ENCODE measurements around the gene MED19. TPM values are rescaled to one million over a fixed set of nuclear protein-coding genes. Genes with fewer than 3 reads are reported as not detected.

The MED19 gene
- polyA plus RNA-seq, 3 donors: 7.1 to 11.3 (median 9.2) TPM

GRCh38 chr11:57679396-57679795 lies 32.6 kb downstream of the MED19 start:
- Mint-ChIP-seq H3K27me3 (ENCODE audit: low read depth in 3 of 3) (peaks cover 0 to 2% (median 0%) of the 10 kb centered on the region in 3 donors), H3K9me3 (no peaks in the 10 kb centered on the region), H3K27ac (no peak overlapping the region), H3K4me3 (no peak overlapping the region), H3K36me3 (peaks cover 61 to 76% of the 10 kb centered on the region in 2 donors), H3K4me1 (peaks cover 8% of the 10 kb centered on the region)
- H3K4me2 ChIP-seq (replicated peaks; ENCODE audit: extremely low read depth, low read length, poor library complexity, severe bottlenecking): no peak overlapping the region
- H2AFZ ChIP-seq (ENCODE audit: insufficient read depth, low read depth, low read length, poor library complexity, severe bottlenecking): no peak overlapping the region
- no peak overlapping the region for H3K27ac ChIP-seq (ENCODE audit: low read depth in 1 of 2, low read length in 2 of 2)
- no peak for TF ChIP-seq CTCF (IDR thresholded peaks at IDR 0.05)
- peaks cover 84% of the 10 kb centered on the region for H3K79me2 ChIP-seq (ENCODE audit: insufficient read depth, low read length)
- no peak overlapping the region for H3K4me3 ChIP-seq (replicated peaks in 1 of 3; ENCODE audit: low read depth in 2 of 3, low read length in 3 of 3)
- H3K9ac ChIP-seq (ENCODE audit: insufficient read depth, low read length, poor library complexity, severe bottlenecking): no peak overlapping the region
- no peaks in the 10 kb centered on the region for H3K27me3 ChIP-seq (ENCODE audit: control insufficient read depth in 2 of 2, insufficient read depth in 2 of 2, low read length in 2 of 2)
- no peaks in the 10 kb centered on the region for H3K9me3 ChIP-seq (replicated peaks in 1 of 2; ENCODE audit: control insufficient read depth in 1 of 2, insufficient read depth in 1 of 2, low read length in 2 of 2)
- intact Hi-C loops (cut with micrococcal nuclease): no loop called here
- 100% methylated on average over 2 of the region's 4 CpGs for WGBS (ENCODE audit: insufficient coverage)
- H3K36me3 ChIP-seq (replicated peaks in 1 of 2; ENCODE audit: control insufficient read depth in 1 of 2, insufficient read depth in 2 of 2, low read length in 2 of 2): peaks cover 64 to 95% of the 10 kb centered on the region in 2 donors
- DNase-seq: no peak
- H3K4me1 ChIP-seq (ENCODE audit: control insufficient read depth in 1 of 2, insufficient read depth in 2 of 2, low read length in 2 of 2): no peaks in the 10 kb centered on the region
- peaks cover 89% of the 10 kb centered on the region for H4K20me1 ChIP-seq (ENCODE audit: insufficient read depth, low read length)

GRCh38 chr11:57675176-57675941 lies 36.7 kb downstream of the MED19 start:
- H4K20me1 ChIP-seq (ENCODE audit: insufficient read depth, low read length): peaks cover 99% of the 10 kb centered on the region
- no peak overlapping the region for H2AFZ ChIP-seq (ENCODE audit: insufficient read depth, low read depth, low read length, poor library complexity, severe bottlenecking)
- 88% methylated on average over 1 of the region's 3 CpGs for WGBS (ENCODE audit: insufficient coverage)
- no peak overlapping the region for H3K4me3 ChIP-seq (replicated peaks in 1 of 3; ENCODE audit: low read depth in 2 of 3, low read length in 3 of 3)
- Mint-ChIP-seq H3K4me1 (peaks cover 10% of the 10 kb centered on the region), H3K27me3 (ENCODE audit: low read depth in 3 of 3) (peaks cover 0 to 1% (median 0%) of the 10 kb centered on the region in 3 donors), H3K27ac (no peak overlapping the region), H3K36me3 (peaks cover 61 to 70% of the 10 kb centered on the region in 2 donors), H3K4me3 (no peak overlapping the region), H3K9me3 (no peaks in the 10 kb centered on the region)
- no peak for TF ChIP-seq CTCF (IDR thresholded peaks at IDR 0.05)
- H3K79me2 ChIP-seq (ENCODE audit: insufficient read depth, low read length): peaks cover 98% of the 10 kb centered on the region
- H3K9me3 ChIP-seq (replicated peaks in 1 of 2; ENCODE audit: control insufficient read depth in 1 of 2, insufficient read depth in 1 of 2, low read length in 2 of 2): no peaks in the 10 kb centered on the region
- H3K27ac ChIP-seq (ENCODE audit: low read depth in 1 of 2, low read length in 2 of 2): peak overlapping the region in 1 of 2 donors; percentile 18
- intact Hi-C loops (cut with micrococcal nuclease): no loop called here
- DNase-seq: no peak
- H3K4me2 ChIP-seq (replicated peaks; ENCODE audit: extremely low read depth, low read length, poor library complexity, severe bottlenecking): no peak overlapping the region
- no peaks in the 10 kb centered on the region for H3K27me3 ChIP-seq (ENCODE audit: control insufficient read depth in 2 of 2, insufficient read depth in 2 of 2, low read length in 2 of 2)
- no peak overlapping the region for H3K9ac ChIP-seq (ENCODE audit: insufficient read depth, low read length, poor library complexity, severe bottlenecking)
- H3K36me3 ChIP-seq (replicated peaks in 1 of 2; ENCODE audit: control insufficient read depth in 1 of 2, insufficient read depth in 2 of 2, low read length in 2 of 2): peaks cover 58 to 89% of the 10 kb centered on the region in 2 donors
- H3K4me1 ChIP-seq (ENCODE audit: control insufficient read depth in 1 of 2, insufficient read depth in 2 of 2, low read length in 2 of 2): no peaks in the 10 kb centered on the region

Data from CD14-positive monocyte (primary cell).